Upper lobe of left lung (tissue), 6 donors: ENCODE data around the gene METTL22. TPM values are rescaled to one million over a fixed set of nuclear protein-coding genes. Genes with fewer than 3 reads are reported as not detected.
A peak's percentile ranks its signal among the peaks of the same experiment; 100 is the strongest.

Experiments
- ATAC-seq, 2 donors: fragments of 200-7000 bp; cut with Tn5 transposase; one replicate each; pipeline ENCODE4 v1.9.1; 2022; ENCODE audit warnings: mild to moderate bottlenecking in 2 of 2, moderate library complexity in 2 of 2; ENCODE audit not compliant: low FRiP score in 2 of 2
- DNase-seq, 2 donors: peaks; one replicate each; pipeline ENCODE4 v3.0.0-alpha.2; 2019 to 2020
- H3K27ac ChIP-seq, 4 donors: fragments of 200-600 bp; sonication (generic); one replicate each; pipeline ENCODE4 v1.5.1; 2016 to 2019
- H3K27me3 ChIP-seq, 4 donors: fragments of 200-600 bp; sonication (generic); one replicate each; pipeline ENCODE4 v1.5.1; 2017 to 2019
- H3K36me3 ChIP-seq, 4 donors: fragments of 200-600 bp; sonication (generic); one replicate each; pipeline ENCODE4 v1.5.1; 2016 to 2019
- H3K4me1 ChIP-seq, 4 donors: fragments of 200-600 bp; sonication (generic); one replicate each; pipeline ENCODE4 v1.5.1; 2018 to 2019
- H3K4me3 ChIP-seq, 4 donors: fragments of 200-600 bp; sonication (generic); one replicate each; pipeline ENCODE4 v1.5.1; 2017 to 2019; ENCODE audit warnings: mild to moderate bottlenecking in 2 of 4, moderate library complexity in 1 of 4
- H3K9me3 ChIP-seq, 4 donors: fragments of 200-600 bp; sonication (generic); one replicate each; pipeline ENCODE4 v1.5.1; 2018 to 2019
- EP300 ChIP-seq, 4 donors: sonication (generic); formaldehyde crosslinking; IDR thresholded peaks; one replicate each; pipeline ENCODE4 v1.5.1; 2017; ENCODE audit warnings: antibody characterized with exemption in 4 of 4, control low read depth in 2 of 4
- POLR2A ChIP-seq, 4 donors: fragments of 450-650 bp; IDR thresholded peaks; one replicate each; pipeline ENCODE4 v1.5.1; 2016 to 2017; ENCODE audit warnings: antibody characterized with exemption in 4 of 4, mild to moderate bottlenecking in 2 of 4
- POLR2AphosphoS5 ChIP-seq, 2 donors: sonication (generic); formaldehyde crosslinking; IDR thresholded peaks; one replicate each; pipeline ENCODE4 v1.5.1; 2017; ENCODE audit warnings: antibody characterized with exemption in 2 of 2
- WGBS, 2 donors: methylation state at CpG; one replicate each; pipeline ENCODE4 v1.1.5; 2017 to 2018; 5-methylcytosine and 5-hydroxymethylcytosine counted together
- total RNA-seq, 6 donors: library from RNA; depleted of rRNA in 4 of 6; stranded (reverse); fragments of >200 nt in 4 of 6; gene quantifications; one replicate each; pipeline versions ENCODE4 v1.1.0 to v1.2.1, GENCODE V29; 2016 to 2021
- TF ChIP-seq, protein P1 (sequence below), 6 experiments: fragments of 450-650 bp in 4 of 6; fragments of 200-600 bp in 2 of 6; sonication (generic) in 2 of 6; IDR thresholded peaks; one replicate each; pipeline ENCODE4 v1.5.1; 2016 to 2019; ENCODE audit warnings: antibody characterized with exemption in 6 of 6
- donor health status: DM: no; HTN: no; CAD: no; lungs with moderate emphysema.
- donor health status: DM: no; HTN: yes; CAD: no; lungs with severe emphysema.

Gene METTL22
- total RNA-seq, 6 donors from 2014 or later = 22.3 to 118 (median 36.5) TPM

DNA sequence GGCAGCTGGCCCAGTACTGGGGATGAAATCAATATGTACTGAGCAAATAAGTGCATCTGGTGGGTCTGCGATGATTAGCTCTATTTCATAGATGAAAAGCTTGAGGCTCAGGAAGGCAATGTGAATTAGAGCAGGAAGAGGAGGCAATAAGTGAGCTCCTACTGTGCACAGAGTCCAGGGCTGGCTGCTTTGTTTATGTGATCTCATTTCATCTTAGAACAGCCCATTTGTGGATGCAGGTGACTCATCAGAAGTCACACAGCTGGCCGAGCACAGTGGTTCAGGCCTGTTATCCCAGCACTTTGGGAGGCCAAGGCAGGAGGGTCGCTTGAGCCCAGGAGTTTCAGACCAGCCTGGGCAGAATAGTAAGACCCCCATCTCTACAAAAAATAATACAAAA is 38.3 kb upstream of the METTL22 start:
- H3K27me3 ChIP-seq = no peaks in the 10 kb centered on the region
- no peaks in the 10 kb centered on the region for H3K4me1 ChIP-seq
- no peaks in the 10 kb centered on the region for H3K9me3 ChIP-seq
- ATAC-seq = no peak
- WGBS, 2 donors = 73 to 81% methylated on average over 3 of the region's 3 CpGs
- H3K27ac ChIP-seq = no peak overlapping the region
- DNase-seq = no peak
- H3K36me3 ChIP-seq = no peaks in the 10 kb centered on the region
- no peak overlapping the region for H3K4me3 ChIP-seq
- no peak for TF ChIP-seq POLR2A (IDR thresholded peaks at IDR 0.05)
- TF ChIP-seq, protein P1, sequence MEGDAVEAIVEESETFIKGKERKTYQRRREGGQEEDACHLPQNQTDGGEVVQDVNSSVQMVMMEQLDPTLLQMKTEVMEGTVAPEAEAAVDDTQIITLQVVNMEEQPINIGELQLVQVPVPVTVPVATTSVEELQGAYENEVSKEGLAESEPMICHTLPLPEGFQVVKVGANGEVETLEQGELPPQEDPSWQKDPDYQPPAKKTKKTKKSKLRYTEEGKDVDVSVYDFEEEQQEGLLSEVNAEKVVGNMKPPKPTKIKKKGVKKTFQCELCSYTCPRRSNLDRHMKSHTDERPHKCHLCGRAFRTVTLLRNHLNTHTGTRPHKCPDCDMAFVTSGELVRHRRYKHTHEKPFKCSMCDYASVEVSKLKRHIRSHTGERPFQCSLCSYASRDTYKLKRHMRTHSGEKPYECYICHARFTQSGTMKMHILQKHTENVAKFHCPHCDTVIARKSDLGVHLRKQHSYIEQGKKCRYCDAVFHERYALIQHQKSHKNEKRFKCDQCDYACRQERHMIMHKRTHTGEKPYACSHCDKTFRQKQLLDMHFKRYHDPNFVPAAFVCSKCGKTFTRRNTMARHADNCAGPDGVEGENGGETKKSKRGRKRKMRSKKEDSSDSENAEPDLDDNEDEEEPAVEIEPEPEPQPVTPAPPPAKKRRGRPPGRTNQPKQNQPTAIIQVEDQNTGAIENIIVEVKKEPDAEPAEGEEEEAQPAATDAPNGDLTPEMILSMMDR (IDR thresholded peaks at IDR 0.05) = no peak
- TF ChIP-seq EP300 (IDR thresholded peaks at IDR 0.05) = no peak
- no peak for TF ChIP-seq POLR2AphosphoS5 (IDR thresholded peaks at IDR 0.05)

DNA sequence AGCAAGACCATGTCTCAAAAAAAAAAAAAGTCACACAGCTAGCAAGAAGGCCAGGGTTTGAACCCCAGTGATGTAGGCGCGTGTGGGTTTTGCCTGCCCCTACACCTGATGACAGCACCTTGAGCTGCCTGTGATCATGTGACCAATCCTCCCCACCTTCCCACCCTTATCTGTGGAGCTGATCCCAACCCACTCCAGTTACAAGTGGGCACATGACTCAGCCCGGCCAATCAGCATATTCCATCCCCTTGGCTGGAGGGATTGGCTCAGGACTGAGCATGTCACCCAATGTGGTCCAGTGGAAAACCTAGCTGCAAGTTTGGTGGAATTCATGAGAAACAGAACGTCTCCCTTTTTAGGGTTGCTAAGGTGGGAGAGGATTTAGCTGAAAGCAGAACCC is 37.8 kb upstream of the METTL22 start:
- Histone ChIP-seq H3K27ac (no peak overlapping the region), H3K4me1 (no peaks in the 10 kb centered on the region), H3K27me3 (peaks cover 0 to 1% (median under 1%) of the 10 kb centered on the region in 4 donors), H3K36me3 (no peaks in the 10 kb centered on the region), H3K4me3 (no peak overlapping the region), H3K9me3 (no peaks in the 10 kb centered on the region)
- DNase-seq (no peak), ATAC-seq (peak in 1 of 2 donors; percentile 27)
- TF ChIP-seq POLR2AphosphoS5 (IDR thresholded peaks at IDR 0.05) (no peak), EP300 (IDR thresholded peaks at IDR 0.05) (no peak), POLR2A (IDR thresholded peaks at IDR 0.05) (no peak)
- TF ChIP-seq, protein P1 (IDR thresholded peaks at IDR 0.05) = no peak
- 66 to 68% methylated on average over 4 of the region's 4 CpGs for WGBS, 2 donors

DNA sequence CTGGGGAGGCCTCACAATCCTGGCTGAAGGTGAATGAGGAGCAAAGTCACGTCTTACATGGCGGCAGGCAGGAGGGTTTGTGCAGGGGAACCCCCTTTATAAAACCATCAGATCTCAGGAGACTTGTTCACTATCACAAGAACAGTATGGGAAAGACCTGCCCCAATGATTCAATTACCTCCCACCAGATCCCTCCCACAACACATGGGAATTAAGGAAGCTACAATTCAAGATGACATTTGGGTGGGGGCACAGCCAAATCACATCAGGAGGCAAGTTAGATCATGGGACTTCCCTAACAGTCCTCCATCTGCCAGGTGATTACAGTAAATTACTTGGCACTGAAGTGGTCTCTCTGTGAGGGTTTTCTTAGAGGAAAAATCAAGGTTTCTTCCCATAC is 36.5 kb upstream of the METTL22 start:
- 82 to 100% methylated on average over 2 of the region's 2 CpGs for WGBS, 2 donors
- DNase-seq = no peak
- ATAC-seq = no peak

DNA sequence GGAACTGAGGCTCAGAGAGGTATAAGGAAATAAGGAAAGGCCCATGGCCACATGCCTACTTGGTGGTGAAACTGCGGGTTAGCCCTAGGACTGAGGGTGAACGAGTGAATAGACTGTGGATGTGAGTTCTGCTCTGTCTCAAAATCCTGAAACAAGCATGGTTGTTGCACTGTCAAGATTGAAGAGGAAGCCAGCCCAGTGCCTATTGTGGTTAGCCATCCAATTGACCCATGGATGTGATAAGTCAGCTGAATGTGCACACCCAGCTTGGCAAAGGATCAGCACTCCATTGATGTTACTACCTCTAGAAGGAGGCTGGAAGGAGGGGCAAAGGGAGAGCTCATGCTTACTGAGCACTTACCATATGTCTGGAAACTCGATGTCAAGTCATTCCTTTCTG is 35.6 kb upstream of the METTL22 start:
- 78 to 84% methylated on average over 3 of the region's 3 CpGs for WGBS, 2 donors
- H3K36me3 ChIP-seq = no peaks in the 10 kb centered on the region

More for the DNA sequence above, 36.5 kb upstream of the METTL22 start:
- TF ChIP-seq, protein P1 (IDR thresholded peaks at IDR 0.05) = no peak
- no peak for TF ChIP-seq POLR2A (IDR thresholded peaks at IDR 0.05)
- no peak for TF ChIP-seq EP300 (IDR thresholded peaks at IDR 0.05)
- TF ChIP-seq POLR2AphosphoS5 (IDR thresholded peaks at IDR 0.05) = no peak
- Histone ChIP-seq H3K4me3 (no peak overlapping the region), H3K27ac (no peak overlapping the region), H3K36me3 (no peaks in the 10 kb centered on the region), H3K27me3 (peaks cover 0 to 14% (median 11%) of the 10 kb centered on the region in 4 donors), H3K9me3 (no peaks in the 10 kb centered on the region), H3K4me1 (peaks cover 0 to 12% (median 6%) of the 10 kb centered on the region in 4 donors)

More for the DNA sequence above, 35.6 kb upstream of the METTL22 start:
- DNase-seq (no peak), ATAC-seq (no peak)
- no peaks in the 10 kb centered on the region for H3K9me3 ChIP-seq
- peaks cover 0 to 16% (median 6%) of the 10 kb centered on the region in 4 donors for H3K4me1 ChIP-seq
- H3K27ac ChIP-seq = no peak overlapping the region
- no peak overlapping the region for H3K4me3 ChIP-seq
- peaks cover 0 to 21% (median 13%) of the 10 kb centered on the region in 4 donors for H3K27me3 ChIP-seq
- TF ChIP-seq, protein P1 (IDR thresholded peaks at IDR 0.05) = no peak
- no peak for TF ChIP-seq EP300 (IDR thresholded peaks at IDR 0.05)
- TF ChIP-seq POLR2A (IDR thresholded peaks at IDR 0.05) = no peak
- TF ChIP-seq POLR2AphosphoS5 (IDR thresholded peaks at IDR 0.05) = no peak
